H9 (cell line): ENCODE results near the gene HIF1A. TPM values are rescaled to one million over a fixed set of nuclear protein-coding genes. Genes with fewer than 3 reads are reported as not detected.

Experiments
- DNase-seq: peaks from one replicate; pipeline ENCODE4 v3.0.0-alpha.2; 2017
- H2AFZ ChIP-seq: one replicate; pipeline ENCODE4 v1.6.1; 2013; ENCODE audit warnings: mild to moderate bottlenecking, low read length, control low read depth, moderate library complexity
- H2AK5ac ChIP-seq: 2 replicates; pipeline ENCODE4 v1.6.1; 2013; ENCODE audit warnings: low read length, control low read depth, mixed read lengths; ENCODE audit not compliant: insufficient read length
- H2BK120ac ChIP-seq: one replicate; pipeline ENCODE4 v1.6.1; 2013; ENCODE audit warnings: low read depth, mild to moderate bottlenecking, low read length, control low read depth, inconsistent platforms; ENCODE audit not compliant: poor library complexity, severe bottlenecking
- H2BK12ac ChIP-seq: 2 replicates; pipeline ENCODE4 v1.6.1; 2013; ENCODE audit warnings: low read length, control low read depth, mixed read lengths, low read depth; ENCODE audit not compliant: insufficient read length
- H2BK15ac ChIP-seq: 2 replicates; pipeline ENCODE4 v1.6.1; 2013; ENCODE audit warnings: low read depth, low read length, control low read depth
- H2BK20ac ChIP-seq: one replicate; pipeline ENCODE4 v1.6.1; 2013; ENCODE audit warnings: low read depth, mild to moderate bottlenecking, low read length, control low read depth, inconsistent platforms; ENCODE audit not compliant: poor library complexity, severe bottlenecking
- H2BK5ac ChIP-seq: 2 replicates; pipeline ENCODE4 v1.6.1; 2013; ENCODE audit warnings: low read length, control low read depth, mixed read lengths; ENCODE audit not compliant: insufficient read length
- H3K14ac ChIP-seq: 2 replicates; pipeline ENCODE4 v1.6.1; 2013; ENCODE audit warnings: low read length, control low read depth; ENCODE audit not compliant: insufficient read depth
- H3K18ac ChIP-seq: 2 replicates; pipeline ENCODE4 v1.6.1; 2013; ENCODE audit warnings: low read depth, mild to moderate bottlenecking, mixed read lengths, low read length, control low read depth; ENCODE audit not compliant: insufficient read length
- H3K23ac ChIP-seq: 2 replicates; pipeline ENCODE4 v1.6.1; 2013; ENCODE audit warnings: low read length, control low read depth, mixed read lengths, low read depth; ENCODE audit not compliant: insufficient read length
- H3K23me2 ChIP-seq: 2 replicates; pipeline ENCODE4 v1.6.1; 2013; ENCODE audit warnings: low read depth, mild to moderate bottlenecking, mixed read lengths, low read length, control low read depth; ENCODE audit not compliant: insufficient read length, poor library complexity, severe bottlenecking
- H3K27ac ChIP-seq: 2 replicates; pipeline ENCODE4 v1.5.1; 2013; ENCODE audit warnings: low read length, control low read depth, mixed read lengths, low read depth; ENCODE audit not compliant: insufficient read length
- H3K27me3 ChIP-seq: 2 replicates; pipeline ENCODE4 v1.6.1; 2013; ENCODE audit warnings: low read length, control low read depth, inconsistent platforms; ENCODE audit not compliant: insufficient read depth
- H3K4ac ChIP-seq: 2 replicates; pipeline ENCODE4 v1.6.1; 2013; ENCODE audit warnings: low read depth, mild to moderate bottlenecking, control low read depth, inconsistent platforms, low read length, moderate library complexity
- H3K4me1 ChIP-seq: 2 replicates; pipeline ENCODE4 v1.6.1; 2013; ENCODE audit warnings: low read length, control low read depth, inconsistent platforms; ENCODE audit not compliant: insufficient read depth
- H3K4me2 ChIP-seq: 2 replicates; pipeline ENCODE4 v1.6.1; 2013; ENCODE audit warnings: low read length, control low read depth, mixed read lengths; ENCODE audit not compliant: insufficient read length, insufficient read depth
- H3K56ac ChIP-seq: 2 replicates; pipeline ENCODE4 v1.6.1; 2013; ENCODE audit warnings: low read depth, mild to moderate bottlenecking, mixed read lengths, low read length, control low read depth; ENCODE audit not compliant: insufficient read length
- H3K79me1 ChIP-seq: 2 replicates; pipeline ENCODE4 v1.6.1; 2013; ENCODE audit warnings: low read depth, mild to moderate bottlenecking, moderate library complexity, low read length, control low read depth, inconsistent platforms; ENCODE audit not compliant: insufficient read depth, poor library complexity, severe bottlenecking
- H3K79me2 ChIP-seq: 2 replicates; pipeline ENCODE4 v1.6.1; 2013; ENCODE audit warnings: low read length, control low read depth, inconsistent platforms; ENCODE audit not compliant: insufficient read depth
- H3K9ac ChIP-seq: 2 replicates; pipeline ENCODE4 v1.6.1; 2013; ENCODE audit warnings: low read length, control low read depth, mixed read lengths; ENCODE audit not compliant: insufficient read length; ENCODE audit errors: extremely low read depth
- H3K9me3 ChIP-seq: one replicate; pipeline ENCODE4 v1.6.1; 2013; ENCODE audit warnings: low read depth, low read length, inconsistent platforms; ENCODE audit not compliant: control insufficient read depth
- H3T11ph ChIP-seq: one replicate; pipeline ENCODE4 v1.6.1; 2013; ENCODE audit warnings: mild to moderate bottlenecking, low read length, control low read depth, inconsistent platforms
- H4K20me1 ChIP-seq: one replicate; pipeline ENCODE4 v1.6.1; 2013; ENCODE audit not compliant: control insufficient read depth, insufficient read length, insufficient read depth
- H4K5ac ChIP-seq: 2 replicates; pipeline ENCODE4 v1.6.1; 2013; ENCODE audit warnings: low read depth, mild to moderate bottlenecking, mixed read lengths, low read length, control low read depth; ENCODE audit not compliant: insufficient read length
- H4K8ac ChIP-seq: replicated peaks from 2 replicates; pipeline ENCODE4 v1.6.1; 2013; ENCODE audit warnings: low read length, control low read depth, mixed read lengths, low read depth; ENCODE audit not compliant: insufficient read length
- H4K91ac ChIP-seq: 2 replicates; pipeline ENCODE4 v1.6.1; 2013; ENCODE audit warnings: low read depth, mild to moderate bottlenecking, moderate library complexity, mixed read lengths, low read length, control low read depth; ENCODE audit not compliant: insufficient read length
- H3K27ac Mint-ChIP-seq, 3 experiments: 2 replicates in 2 of 3; 3 replicates in 1 of 3; pipeline ENCODE4 v1.8.0; 2020 to 2021; ENCODE audit warnings: mixed read lengths in 3 of 3, mild to moderate bottlenecking in 1 of 3, moderate library complexity in 1 of 3
- H3K27me3 Mint-ChIP-seq: 2 replicates; pipeline ENCODE4 v1.8.0; 2021; ENCODE audit warnings: low read depth, mild to moderate bottlenecking, moderate library complexity, mixed read lengths
- H3K36me3 Mint-ChIP-seq, 3 experiments: 2 replicates in 2 of 3; 3 replicates in 1 of 3; pipeline ENCODE4 v1.8.0; 2020 to 2021; ENCODE audit warnings: low read depth in 3 of 3, mixed read lengths in 3 of 3; ENCODE audit not compliant: insufficient read depth in 1 of 3
- H3K4me1 Mint-ChIP-seq, 2 experiments: 2 replicates each; pipeline ENCODE4 v1.8.0; 2020; ENCODE audit warnings: mixed read lengths in 2 of 2
- H3K4me3 Mint-ChIP-seq, 2 experiments: 2 replicates in 1 of 2; 3 replicates in 1 of 2; pipeline ENCODE4 v1.8.0; 2020 to 2021; ENCODE audit warnings: mild to moderate bottlenecking in 2 of 2, mixed read lengths in 2 of 2, moderate library complexity in 1 of 2
- H3K9me3 Mint-ChIP-seq, 2 experiments: 2 replicates in 1 of 2; 3 replicates in 1 of 2; pipeline ENCODE4 v1.8.0; 2020; ENCODE audit warnings: mild to moderate bottlenecking in 2 of 2, mixed read lengths in 2 of 2, moderate library complexity in 1 of 2
- CTCF ChIP-seq: fragments of 200-600 bp; sonication (generic); conservative IDR thresholded peaks from 3 replicates; pipeline ENCODE4 v1.8.0; 2021; ENCODE audit warnings: antibody characterized with exemption, mild to moderate bottlenecking
- WGBS: extraction: QIAGEN DNeasy Blood & Tissue Kit; methylation state at CpG from one replicate; pipeline ENCODE4 v1.1.7; 2013; ENCODE audit warnings: missing lambda C conversion rate, low lambda C conversion rate, mixed read lengths; ENCODE audit not compliant: insufficient read length; ENCODE audit errors: extremely low coverage; 5-methylcytosine and 5-hydroxymethylcytosine counted together
- total RNA-seq: library from RNA; stranded (reverse); gene quantifications from 2 replicates; pipeline ENCODE4 v1.2.1, GENCODE V29; 2021

Gene HIF1A
- total RNA-seq, 1 experiment from 2014 or later, result 154 TPM

- peak overlapping the region in 1 of 3 experiments; percentile 62; a peak in 1 of 7 replicates for H3K27ac Mint-ChIP-seq
- Histone ChIP-seq H3K4me1 (0 out of 2 replicates have a peak, but pooled peaks cover 2% of the 10 kb centered on the region), H2AK5ac (no peak overlapping the region), H3K9ac (no peak overlapping the region), H2BK20ac (no peak overlapping the region), H4K8ac (no peak overlapping the region), H4K5ac (no peak overlapping the region), H3K56ac (no peak overlapping the region), H3K27ac (no peak overlapping the region), H3K4ac (no peak overlapping the region), H3K4me2 (no peak overlapping the region), H3T11ph (no peak overlapping the region), H3K23ac (no peak overlapping the region), H3K79me2 (peaks cover 7% of the 10 kb centered on the region; the same call in 1 of the 2 replicates), H3K79me1 (peaks cover 2% of the 10 kb centered on the region), H2BK12ac (no peak overlapping the region), H3K9me3 (no peaks in the 10 kb centered on the region), H3K14ac (no peak overlapping the region), H2BK5ac (no peak overlapping the region), H2AFZ (no peak overlapping the region), H2BK15ac (no peak overlapping the region), H3K23me2 (peaks cover 9% of the 10 kb centered on the region), H3K18ac (no peak overlapping the region), H4K20me1 (no peaks in the 10 kb centered on the region), H2BK120ac (no peak overlapping the region), H3K27me3 (no peaks in the 10 kb centered on the region), H4K91ac (no peak overlapping the region)
- no peak for DNase-seq
- no CpG with 5 or more reads among the region's 5 CpGs for WGBS
- H3K27me3 Mint-ChIP-seq, result no peaks in the 10 kb centered on the region; the same call in none of the 2 replicates
- H3K36me3 Mint-ChIP-seq, result peaks cover 19 to 40% (median 37%) of the 10 kb centered on the region in 3 experiments; a peak in 6 of 7 replicates
- H3K9me3 Mint-ChIP-seq, result no peaks in the 10 kb centered on the region
- TF ChIP-seq CTCF, result no peak
- H3K4me3 Mint-ChIP-seq, result peak overlapping the region in 1 of 2 experiments; percentile 8; a peak in 1 of 5 replicates
- peaks cover 36 to 37% of the 10 kb centered on the region in 2 experiments for H3K4me1 Mint-ChIP-seq
Observed at GRCh38 chr14:61766151-61766550, 70.8 kb downstream of the HIF1A start.
